Activated CD4-positive, alpha-beta memory T cell treated with anti-CD3 and anti-CD28 coated beads for 36 hours (primary cell): ENCODE data around the gene TNS3. TPM values are rescaled to one million over a fixed set of nuclear protein-coding genes. Genes with fewer than 3 reads are reported as not detected.

Source experiments
- CTCF ChIA-PET: fragments of 350-600 bp; sonication (Branson Sonifier 250); formaldehyde crosslinking; loops from one replicate; lab custom pipeline; 2021; ENCODE audit warnings: antibody characterized with exemption, inconsistent platforms; lab: Charles Lee
- POLR2A ChIA-PET: fragments of 350-600 bp; sonication (Branson Sonifier 250); formaldehyde crosslinking; loops from one replicate; lab custom pipeline; 2021; ENCODE audit warnings: antibody characterized with exemption; lab: Charles Lee
- DNase-seq: peaks from one replicate; pipeline ENCODE4 v3.0.0-alpha.2; 2020
- H3K27ac Mint-ChIP-seq: one replicate; pipeline ENCODE4 v1.8.0; 2021; ENCODE audit warnings: mixed read lengths
- H3K27me3 Mint-ChIP-seq: one replicate; pipeline ENCODE4 v1.8.0; 2021; ENCODE audit warnings: mixed read lengths
- H3K36me3 Mint-ChIP-seq: one replicate; pipeline ENCODE4 v1.8.0; 2021; ENCODE audit warnings: mixed read lengths
- H3K4me1 Mint-ChIP-seq: one replicate; pipeline ENCODE4 v1.8.0; 2021; ENCODE audit warnings: low read depth, mixed read lengths
- H3K4me3 Mint-ChIP-seq: one replicate; pipeline ENCODE4 v1.8.0; 2021; ENCODE audit warnings: mild to moderate bottlenecking, mixed read lengths
- H3K9me3 Mint-ChIP-seq: one replicate; pipeline ENCODE4 v1.8.0; 2021; ENCODE audit warnings: mixed read lengths
- intact Hi-C: fragments of 100-400 bp; cut with micrococcal nuclease; formaldehyde crosslinking; loops from one replicate; pipeline ENCODE4 v1.15.1; 2023
- total RNA-seq, 2 experiments: library from RNA; stranded (reverse); gene quantifications; one replicate each; pipeline ENCODE4 v1.2.3, GENCODE V29; 2021

Gene TNS3
- total RNA-seq, 2 experiments from 2014 or later: 0.15 to 0.31 TPM

DNA sequence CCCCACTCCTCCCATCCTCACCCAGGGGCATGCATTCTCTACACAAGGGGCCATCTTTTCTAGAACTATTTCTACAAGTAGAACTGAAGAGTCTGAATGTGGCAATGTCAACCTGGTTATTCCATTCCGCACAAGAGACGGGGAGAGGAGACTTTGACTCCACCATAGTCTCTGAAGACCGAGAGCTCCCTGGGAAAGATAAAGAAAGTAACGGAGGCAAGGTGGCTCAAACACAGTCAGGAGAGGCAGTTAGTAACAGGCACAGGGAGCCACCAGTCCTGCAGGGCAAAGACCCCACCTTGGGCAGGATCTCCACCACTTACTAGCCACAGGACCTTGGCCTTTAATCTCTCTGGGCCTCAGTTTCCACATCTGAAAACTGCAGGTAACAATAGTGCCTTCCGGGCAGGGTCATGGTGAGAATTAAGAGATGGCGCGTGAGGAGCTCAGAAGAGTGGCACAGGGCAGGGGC lies 100.3 kb downstream of the TNS3 start:
- CTCF ChIA-PET: no interaction called here
- Mint-ChIP-seq H3K4me1 (peaks cover 7% of the 10 kb centered on the region), H3K27ac (no peak overlapping the region), H3K4me3 (no peak overlapping the region), H3K27me3 (no peaks in the 10 kb centered on the region), H3K36me3 (no peaks in the 10 kb centered on the region), H3K9me3 (no peaks in the 10 kb centered on the region)
- DNase-seq: no peak
- intact Hi-C loops: no loop called here
- POLR2A ChIA-PET: no interaction called here

DNA sequence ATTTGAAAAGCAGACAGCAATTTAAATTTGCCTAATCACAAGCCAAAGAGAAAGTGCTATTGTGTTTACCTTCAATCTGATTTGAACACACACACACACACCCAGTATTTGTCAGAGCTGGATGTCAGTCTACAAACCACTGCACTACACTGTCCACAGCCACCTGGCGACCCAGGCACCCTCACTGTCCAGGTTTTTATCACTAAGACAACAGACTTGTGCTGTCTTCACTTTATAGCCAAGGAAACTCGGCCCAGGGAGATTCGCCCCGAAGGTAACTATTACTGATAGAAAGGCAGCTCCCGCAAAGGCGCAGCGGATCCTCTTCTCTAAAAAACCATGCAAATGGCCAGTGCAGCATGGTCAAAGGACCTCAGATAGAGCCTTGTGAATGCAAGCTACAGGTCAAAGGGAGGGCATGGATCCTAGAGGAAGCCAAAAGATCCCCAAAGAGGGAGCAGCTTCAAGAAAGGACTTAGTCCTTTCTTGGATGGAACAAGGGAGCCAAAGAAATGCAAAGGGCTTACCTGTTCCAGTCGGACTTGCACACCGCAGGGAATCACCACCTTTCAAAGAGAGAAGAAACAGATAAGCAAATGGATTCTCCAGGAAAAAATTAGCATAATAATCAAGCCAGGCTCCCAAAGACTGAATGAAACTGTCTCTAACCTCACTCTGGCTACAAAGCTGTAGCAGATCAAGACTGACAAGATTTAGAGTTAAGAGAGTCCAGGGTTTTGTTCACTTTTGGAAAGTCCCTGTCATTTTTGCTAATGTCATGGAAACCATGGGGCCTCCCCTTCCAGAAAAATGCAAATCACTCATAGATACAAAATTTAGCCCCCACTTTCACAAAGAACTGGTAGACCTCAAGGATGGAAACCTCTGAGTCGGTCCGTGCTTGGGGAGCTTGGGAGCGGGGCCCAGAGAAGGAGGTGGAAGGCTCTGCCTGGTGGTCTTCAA lies 101.1 kb downstream of the TNS3 start:
- no peak overlapping the region for H3K4me3 Mint-ChIP-seq
- no peak for DNase-seq
- intact Hi-C loops: no loop called here
- no peak overlapping the region for H3K27ac Mint-ChIP-seq
- no peaks in the 10 kb centered on the region for H3K36me3 Mint-ChIP-seq
- ChIA-PET POLR2A (no interaction called here), CTCF (no interaction called here)
- no peaks in the 10 kb centered on the region for H3K27me3 Mint-ChIP-seq
- H3K9me3 Mint-ChIP-seq: no peaks in the 10 kb centered on the region
- peaks cover 7% of the 10 kb centered on the region for H3K4me1 Mint-ChIP-seq

- no peaks in the 10 kb centered on the region for H3K27me3 Mint-ChIP-seq
- ChIA-PET POLR2A (no interaction called here), CTCF (no interaction called here)
- H3K27ac Mint-ChIP-seq: no peak overlapping the region
- intact Hi-C loops: no loop called here
- no peaks in the 10 kb centered on the region for H3K9me3 Mint-ChIP-seq
- H3K4me3 Mint-ChIP-seq: no peak overlapping the region
- DNase-seq: no peak
- H3K4me1 Mint-ChIP-seq: peaks cover 7% of the 10 kb centered on the region
- no peaks in the 10 kb centered on the region for H3K36me3 Mint-ChIP-seq
Measured at GRCh38 chr7:47479821-47480575, 101.9 kb downstream of the TNS3 start.

GRCh38 chr7:47478926-47479711 lies 102.8 kb downstream of the TNS3 start:
- intact Hi-C loops: no loop called here
- ChIA-PET POLR2A (no interaction called here), CTCF (no interaction called here)
- no peak overlapping the region for H3K27ac Mint-ChIP-seq
- no peak for DNase-seq
- no peaks in the 10 kb centered on the region for H3K27me3 Mint-ChIP-seq
- H3K4me1 Mint-ChIP-seq: peaks cover 7% of the 10 kb centered on the region
- H3K9me3 Mint-ChIP-seq: no peaks in the 10 kb centered on the region
- no peak overlapping the region for H3K4me3 Mint-ChIP-seq
- H3K36me3 Mint-ChIP-seq: no peaks in the 10 kb centered on the region

DNA sequence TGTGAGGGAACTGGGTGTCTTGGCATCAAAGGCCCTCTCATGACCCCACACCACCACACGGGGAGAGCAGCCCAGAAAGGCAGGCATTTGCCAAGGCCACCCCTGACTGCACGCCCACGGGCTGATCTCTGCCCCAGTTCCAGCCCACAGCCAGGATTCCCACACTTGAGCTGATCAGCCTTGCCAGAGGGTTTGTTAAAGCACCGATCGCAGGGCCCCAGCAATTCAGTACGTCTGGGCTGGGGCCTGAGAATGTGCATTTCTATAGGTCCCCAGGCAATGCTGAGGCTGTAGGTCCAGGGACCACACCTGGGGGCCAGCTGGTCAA lies 103.9 kb downstream of the TNS3 start:
- Mint-ChIP-seq H3K27me3 (no peaks in the 10 kb centered on the region), H3K4me1 (peaks cover 7% of the 10 kb centered on the region), H3K36me3 (no peaks in the 10 kb centered on the region), H3K27ac (no peak overlapping the region), H3K9me3 (no peaks in the 10 kb centered on the region), H3K4me3 (no peak overlapping the region)
- no peak for DNase-seq
- ChIA-PET CTCF (no interaction called here), POLR2A (no interaction called here)
- intact Hi-C loops: no loop called here

DNA sequence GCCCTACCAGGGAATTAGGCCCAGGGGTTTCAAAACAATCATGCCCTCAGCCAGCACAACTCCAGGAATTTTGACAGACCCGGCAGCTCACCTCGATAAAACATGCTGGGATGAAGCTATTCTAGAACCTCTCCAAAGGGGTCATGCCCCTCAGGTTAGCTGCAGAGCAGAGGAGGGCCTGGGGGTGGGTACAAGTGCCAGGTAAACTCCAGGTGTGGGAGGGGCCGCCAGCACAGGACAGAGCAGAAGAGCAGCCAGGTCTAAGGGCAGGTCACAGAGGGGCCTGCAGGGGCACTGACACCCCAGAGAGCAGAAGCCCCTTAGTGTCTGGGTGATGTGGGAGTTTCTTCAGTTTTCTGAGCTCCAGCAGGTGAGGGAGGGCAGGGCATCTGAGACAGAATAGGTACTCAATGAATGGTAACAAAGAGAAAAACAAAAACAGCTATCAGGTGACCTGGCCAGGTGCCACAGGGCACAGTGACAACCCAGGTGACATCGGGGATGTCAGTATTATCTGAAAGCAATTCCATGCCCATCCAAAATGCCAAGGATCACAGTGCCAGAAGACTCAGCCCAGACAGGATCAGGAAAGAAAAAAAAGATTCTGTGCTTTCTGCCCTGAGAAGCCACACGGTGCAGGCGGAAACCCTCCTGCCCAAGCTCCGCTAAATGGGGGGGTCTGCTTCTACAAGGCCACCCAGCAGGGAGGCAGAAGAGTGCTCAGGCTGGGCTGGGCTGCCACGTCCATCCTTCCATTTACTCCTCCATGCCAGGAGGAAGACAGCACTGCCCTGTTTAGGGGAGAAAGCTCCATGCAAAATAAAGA lies 104.5 kb downstream of the TNS3 start:
- Mint-ChIP-seq H3K4me3 (no peak overlapping the region), H3K27me3 (no peaks in the 10 kb centered on the region), H3K4me1 (peaks cover 7% of the 10 kb centered on the region), H3K36me3 (no peaks in the 10 kb centered on the region), H3K9me3 (no peaks in the 10 kb centered on the region), H3K27ac (no peak overlapping the region)
- intact Hi-C loops: no loop called here
- CTCF ChIA-PET: interaction anchor here (0.6 kb wide), 1 partner anchor 141 kb away, joined by 3 read pairs; no protein-coding TSS in a partner anchor
- no peak for DNase-seq
- POLR2A ChIA-PET: no interaction called here

GRCh38 chr7:47475880-47476227 lies 106.1 kb downstream of the TNS3 start:
- H3K9me3 Mint-ChIP-seq: no peaks in the 10 kb centered on the region
- intact Hi-C loops: no loop called here
- no peaks in the 10 kb centered on the region for H3K27me3 Mint-ChIP-seq
- POLR2A ChIA-PET: no interaction called here
- H3K4me3 Mint-ChIP-seq: no peak overlapping the region
- no peaks in the 10 kb centered on the region for H3K36me3 Mint-ChIP-seq
- no peak overlapping the region for H3K27ac Mint-ChIP-seq
- CTCF ChIA-PET: no interaction called here
- H3K4me1 Mint-ChIP-seq: no peaks in the 10 kb centered on the region
- no peak for DNase-seq

- intact Hi-C loops: no loop called here
- Mint-ChIP-seq H3K27ac (no peak overlapping the region), H3K9me3 (no peaks in the 10 kb centered on the region), H3K4me1 (no peaks in the 10 kb centered on the region), H3K4me3 (no peak overlapping the region), H3K27me3 (no peaks in the 10 kb centered on the region), H3K36me3 (no peaks in the 10 kb centered on the region)
- CTCF ChIA-PET: no interaction called here
- DNase-seq: peak; percentile 11
- POLR2A ChIA-PET: no interaction called here
Measured at GRCh38 chr7:47474937-47475879, 106.7 kb downstream of the TNS3 start.

DNA sequence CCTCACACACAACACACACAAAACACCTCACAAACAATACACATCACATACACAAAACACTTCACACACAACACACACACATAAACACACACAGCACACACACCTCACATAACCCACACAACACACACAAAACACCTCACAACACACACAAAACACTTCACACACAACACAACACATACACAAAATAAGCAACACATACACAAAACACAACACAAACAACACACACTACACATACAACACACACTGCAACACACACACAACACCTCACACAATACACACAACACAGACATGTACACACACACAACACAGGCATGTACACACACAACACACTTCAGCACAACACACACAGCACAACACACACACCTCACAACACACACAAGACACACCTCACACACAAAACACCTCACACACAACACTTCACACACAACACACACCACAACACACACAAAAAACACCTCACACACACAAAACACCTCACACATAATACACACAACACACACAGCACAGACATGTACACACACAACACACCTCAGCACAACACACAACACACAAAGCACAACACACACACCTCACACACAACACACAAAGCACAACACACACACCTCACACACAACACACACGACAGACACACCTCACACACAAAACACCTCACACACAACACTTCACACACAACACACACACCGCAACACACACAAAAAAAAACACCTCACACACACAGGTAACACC lies 107.5 kb downstream of the TNS3 start:
- Mint-ChIP-seq H3K36me3 (no peaks in the 10 kb centered on the region), H3K27me3 (no peaks in the 10 kb centered on the region), H3K4me1 (no peaks in the 10 kb centered on the region), H3K9me3 (no peaks in the 10 kb centered on the region), H3K4me3 (no peak overlapping the region), H3K27ac (no peak overlapping the region)
- no peak for DNase-seq
- POLR2A ChIA-PET: no interaction called here
- CTCF ChIA-PET: no interaction called here
- intact Hi-C loops: no loop called here

DNA sequence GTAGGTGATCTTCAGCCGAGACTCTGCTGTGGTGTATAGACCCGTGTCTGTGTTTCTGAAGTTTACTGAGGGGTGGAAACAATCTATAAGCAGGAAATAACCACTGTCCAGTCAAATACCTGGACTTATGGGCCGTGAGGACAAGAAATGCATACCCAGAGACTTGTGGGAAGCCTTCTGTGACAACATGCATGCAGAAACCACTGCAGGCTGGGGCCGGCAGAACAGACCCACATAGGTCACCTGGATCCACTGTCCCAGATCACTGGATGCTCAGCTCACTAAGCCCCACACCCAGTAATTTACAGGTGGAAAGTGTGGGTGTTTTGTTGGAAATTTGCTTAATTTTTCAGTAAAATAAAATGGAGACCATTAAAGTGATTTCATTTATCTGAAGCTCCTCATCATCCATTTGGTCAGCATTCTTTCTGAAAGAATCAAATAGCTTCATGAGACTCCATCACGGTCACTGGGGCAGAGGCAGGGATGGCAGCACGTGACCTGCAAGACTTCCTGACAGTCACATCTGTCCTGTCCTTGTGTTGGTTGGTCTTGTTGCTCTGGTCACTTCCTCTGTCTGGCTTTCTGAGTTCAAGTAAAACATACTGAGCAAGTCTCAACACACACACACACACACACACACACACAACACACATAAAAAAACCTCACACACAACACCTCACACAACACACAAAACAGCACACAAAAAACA lies 108.3 kb downstream of the TNS3 start:
- no peaks in the 10 kb centered on the region for H3K4me1 Mint-ChIP-seq

More for the DNA sequence above, 108.3 kb downstream of the TNS3 start:
- ChIA-PET CTCF (no interaction called here), POLR2A (no interaction called here)
- no peak overlapping the region for H3K27ac Mint-ChIP-seq
- H3K9me3 Mint-ChIP-seq: no peaks in the 10 kb centered on the region
- H3K36me3 Mint-ChIP-seq: no peaks in the 10 kb centered on the region
- H3K27me3 Mint-ChIP-seq: no peaks in the 10 kb centered on the region
- no peak for DNase-seq
- H3K4me3 Mint-ChIP-seq: no peak overlapping the region
- intact Hi-C loops: no loop called here
